NCI-H1092 treated with DMSO at 0.1 percent for 48 hours (cell line): ENCODE data around the gene MED22.
"Not testable (repeated sequence)": the region's sequence is repeated elsewhere in the genome, so short reads cannot be mapped to it uniquely, and the experiment has no call there.

Source experiments
- DNase-seq: peaks from one replicate; lab custom pipeline; 2025; lab: John Stamatoyannopoulos, UW

MED22 gene

GRCh38 chr9:133304477-133305377, 43.2 kb downstream of the MED22 start:
- no peak for DNase-seq

- no peak for DNase-seq
Observed at GRCh38 chr9:133304158-133304470, 43.8 kb downstream of the MED22 start.

GRCh38 chr9:133303266-133304157, 44.4 kb downstream of the MED22 start:
- DNase-seq: no peak

- no peak for DNase-seq
Observed at GRCh38 chr9:133301253-133302230, 46.4 kb downstream of the MED22 start.

- DNase-seq: not testable (repeated sequence)
Observed at GRCh38 chr9:133299996-133300395, 47.9 kb downstream of the MED22 start.

- no peak for DNase-seq
Observed at GRCh38 chr9:133294257-133294656, 53.7 kb downstream of the MED22 start.

GRCh38 chr9:133290751-133291302, 57.1 kb downstream of the MED22 start:
- no peak for DNase-seq
